ENCODE measurements around the gene MRGPRX1. TPM values are rescaled to one million over a fixed set of nuclear protein-coding genes. Genes with fewer than 3 reads are reported as not detected.
"Not testable (repeated sequence)": the region's sequence is repeated elsewhere in the genome, so short reads cannot be mapped to it uniquely, and the experiment has no call there.

The MRGPRX1 gene
- total RNA-seq = not detected
- long read RNA-seq, donor 1 = 0 reads
- long read RNA-seq, donor 2 = 0 reads

GRCh38 chr11:18939314-18939713 lies at the start of gene MRGPRX1:
MRGPRX1 (minus strand) TSS chr11:18939414; CDS start chr11:18934784, 4,630 bp downstream.
- no peak for DNase-seq (ENCODE audit: low spot score)
- intact Hi-C loops (cut with DNase I) = loop anchor here in 1 of 2 donors (2.0 kb wide), 1 partner anchor 15 kb away; no protein-coding TSS in a partner anchor

GRCh38 chr11:18987454-18988231 lies 48.4 kb upstream of the MRGPRX1 start:
- intact Hi-C loops (cut with DNase I) = no loop called here
- DNase-seq (ENCODE audit: low spot score) = no peak

GRCh38 chr11:18986744-18987143 lies 47.5 kb upstream of the MRGPRX1 start:
- intact Hi-C loops (cut with DNase I) = no loop called here

GRCh38 chr11:18981897-18982296 lies 42.7 kb upstream of the MRGPRX1 start:
- no peak for DNase-seq (ENCODE audit: low spot score)
- intact Hi-C loops (cut with DNase I) = no loop called here

More at GRCh38 chr11:18986744-18987143, 47.5 kb upstream of the MRGPRX1 start:
- no peak for DNase-seq (ENCODE audit: low spot score)

GRCh38 chr11:18974192-18974591 lies 35.0 kb upstream of the MRGPRX1 start:
- DNase-seq (ENCODE audit: low spot score) = no peak
- intact Hi-C loops (cut with DNase I) = no loop called here

GRCh38 chr11:18972336-18972735 lies 33.1 kb upstream of the MRGPRX1 start:
- no peak for DNase-seq (ENCODE audit: low spot score)

GRCh38 chr11:18969720-18970119 lies 30.5 kb upstream of the MRGPRX1 start:
- intact Hi-C loops (cut with DNase I) = no loop called here

More at GRCh38 chr11:18972336-18972735, 33.1 kb upstream of the MRGPRX1 start:
- intact Hi-C loops (cut with DNase I) = no loop called here

GRCh38 chr11:18958221-18958910 lies 19.2 kb upstream of the MRGPRX1 start:
- no peak for DNase-seq (ENCODE audit: low spot score)
- intact Hi-C loops (cut with DNase I) = no loop called here

More at GRCh38 chr11:18969720-18970119, 30.5 kb upstream of the MRGPRX1 start:
- DNase-seq (ENCODE audit: low spot score) = no peak

- intact Hi-C loops (cut with DNase I) = no loop called here
- DNase-seq (ENCODE audit: low spot score) = no peak
These were observed 17.4 kb upstream of the MRGPRX1 start for GRCh38 chr11:18956630-18957029.

- no peak for DNase-seq (ENCODE audit: low spot score)
- intact Hi-C loops (cut with DNase I) = no loop called here
These were observed 3.1 kb downstream of the MRGPRX1 start for GRCh38 chr11:18936002-18936673.

GRCh38 chr11:18934195-18934814 lies 4.9 kb downstream of the MRGPRX1 start:
- intact Hi-C loops (cut with DNase I) = no loop called here
- DNase-seq (ENCODE audit: low spot score) = no peak

GRCh38 chr11:18927550-18928322 lies 11.5 kb downstream of the MRGPRX1 start:
- DNase-seq (ENCODE audit: low spot score) = no peak
- intact Hi-C loops (cut with DNase I) = no loop called here

- DNase-seq (ENCODE audit: low spot score) = not testable (repeated sequence)
- intact Hi-C loops (cut with DNase I) = loop anchor here in 1 of 2 donors (2.0 kb wide), 1 partner anchor 13 kb away; the partner anchor contains the start of gene MRGPRX1
These were observed 13.8 kb downstream of the MRGPRX1 start for GRCh38 chr11:18925426-18925825.

- intact Hi-C loops (cut with DNase I) = loop anchor here in 1 of 2 donors (5.0 kb wide), 1 partner anchor 34 kb away; no protein-coding TSS in a partner anchor
- DNase-seq (ENCODE audit: low spot score) = no peak
These were observed 26.3 kb downstream of the MRGPRX1 start for GRCh38 chr11:18912883-18913282.

- no peak for DNase-seq (ENCODE audit: low spot score)
- intact Hi-C loops (cut with DNase I) = no loop called here
These were observed 31.8 kb downstream of the MRGPRX1 start for GRCh38 chr11:18907391-18907790.

- DNase-seq (ENCODE audit: low spot score); intact Hi-C loops (cut with DNase I): not testable (repeated sequence)
These were observed 38.6 kb downstream of the MRGPRX1 start for GRCh38 chr11:18900637-18901036.

- intact Hi-C loops (cut with DNase I); DNase-seq (ENCODE audit: low spot score): not testable (repeated sequence)
These were observed 39.0 kb downstream of the MRGPRX1 start for GRCh38 chr11:18900151-18900611.

GRCh38 chr11:18891712-18892111 lies 47.5 kb downstream of the MRGPRX1 start:
- intact Hi-C loops (cut with DNase I); DNase-seq (ENCODE audit: low spot score): not testable (repeated sequence)
